D341Med (cell line): ENCODE measurements around the gene SH3TC1.

Source experiments
- DNase-seq: peaks from one replicate; pipeline ENCODE4 v3.0.0; 2012; ENCODE audit warnings: low spot score

Gene SH3TC1

GRCh38 chr4:8230033-8230432, 30.9 kb downstream of the SH3TC1 start:
- DNase-seq, result no peak

- DNase-seq, result no peak
Observed at GRCh38 chr4:8230891-8231290, 31.8 kb downstream of the SH3TC1 start.

- no peak for DNase-seq
Observed at GRCh38 chr4:8231551-8232049, 32.5 kb downstream of the SH3TC1 start.

- DNase-seq, result no peak
Observed at GRCh38 chr4:8232748-8233147, 33.7 kb downstream of the SH3TC1 start.

GRCh38 chr4:8233672-8234484, 34.8 kb downstream of the SH3TC1 start:
- DNase-seq, result no peak

GRCh38 chr4:8234715-8235114, 35.6 kb downstream of the SH3TC1 start:
- DNase-seq, result no peak

GRCh38 chr4:8235224-8235623, 36.1 kb downstream of the SH3TC1 start:
- no peak for DNase-seq

- DNase-seq, result no peak
Observed at GRCh38 chr4:8235686-8236085, 36.6 kb downstream of the SH3TC1 start.

- DNase-seq, result peak; percentile 67
Observed at GRCh38 chr4:8236106-8236919, 37.2 kb downstream of the SH3TC1 start.

- no peak for DNase-seq
Observed at GRCh38 chr4:8236920-8237195, 37.8 kb downstream of the SH3TC1 start.

GRCh38 chr4:8237256-8237989, 38.3 kb downstream of the SH3TC1 start:
- no peak for DNase-seq

GRCh38 chr4:8238036-8238511, 39.0 kb downstream of the SH3TC1 start:
- no peak for DNase-seq

- DNase-seq, result no peak
Observed at GRCh38 chr4:8238515-8239053, 39.5 kb downstream of the SH3TC1 start.

- DNase-seq, result no peak
Observed at GRCh38 chr4:8239226-8239625, 40.1 kb downstream of the SH3TC1 start.

GRCh38 chr4:8239661-8240060, 40.6 kb downstream of the SH3TC1 start:
- no peak for DNase-seq

- no peak for DNase-seq
Observed at GRCh38 chr4:8240211-8241041, 41.3 kb downstream of the SH3TC1 start.

- DNase-seq, result no peak
Observed at GRCh38 chr4:8241211-8241779, 42.2 kb downstream of the SH3TC1 start.

- peak; percentile 96 for DNase-seq
Observed at GRCh38 chr4:8241895-8242696, 43.0 kb downstream of the SH3TC1 start.

- DNase-seq, result no peak
Observed at GRCh38 chr4:8242782-8243560, 43.9 kb downstream of the SH3TC1 start.
